Measurements from ENCODE around the gene RHCG.

DNA sequence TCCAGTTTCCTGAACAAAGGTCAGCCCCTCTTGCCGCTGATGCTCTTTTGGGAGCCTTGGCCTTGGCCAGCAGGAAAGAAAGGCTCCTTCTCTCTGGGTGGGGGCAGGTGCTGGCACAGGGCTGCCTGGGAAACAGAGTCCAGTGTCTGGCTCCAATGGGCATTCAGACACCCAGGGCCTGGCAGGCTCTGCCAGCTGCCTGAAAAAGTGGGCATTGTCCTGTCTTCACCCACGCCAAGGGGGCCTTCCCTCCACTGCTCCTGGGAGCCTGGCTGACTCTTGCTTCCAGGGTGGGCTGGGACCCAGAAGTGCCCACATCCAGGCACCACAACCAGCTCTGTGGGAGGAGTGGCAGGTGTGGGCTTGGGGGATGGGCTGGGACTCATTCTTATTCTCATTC is 62.7 kb downstream of the RHCG start:
- TF ChIP-seq CTCF (IDR thresholded peaks at IDR 0.05) (no peak), POLR2A (IDR thresholded peaks at IDR 0.05) (no peak)
